HG03280 (cell line): ENCODE data around the gene RXYLT1.
"Not testable (repeated sequence)": the region's sequence is repeated elsewhere in the genome, so short reads cannot be mapped to it uniquely, and the experiment has no call there.

Experiments used
- ATAC-seq: cut with Tn5 transposase; IDR thresholded peaks from one replicate; pipeline ENCODE4 v1.9.1; 2021; ENCODE audit warnings: mild to moderate bottlenecking, moderate library complexity; ENCODE audit not compliant: unreplicated experiment

Gene RXYLT1

DNA sequence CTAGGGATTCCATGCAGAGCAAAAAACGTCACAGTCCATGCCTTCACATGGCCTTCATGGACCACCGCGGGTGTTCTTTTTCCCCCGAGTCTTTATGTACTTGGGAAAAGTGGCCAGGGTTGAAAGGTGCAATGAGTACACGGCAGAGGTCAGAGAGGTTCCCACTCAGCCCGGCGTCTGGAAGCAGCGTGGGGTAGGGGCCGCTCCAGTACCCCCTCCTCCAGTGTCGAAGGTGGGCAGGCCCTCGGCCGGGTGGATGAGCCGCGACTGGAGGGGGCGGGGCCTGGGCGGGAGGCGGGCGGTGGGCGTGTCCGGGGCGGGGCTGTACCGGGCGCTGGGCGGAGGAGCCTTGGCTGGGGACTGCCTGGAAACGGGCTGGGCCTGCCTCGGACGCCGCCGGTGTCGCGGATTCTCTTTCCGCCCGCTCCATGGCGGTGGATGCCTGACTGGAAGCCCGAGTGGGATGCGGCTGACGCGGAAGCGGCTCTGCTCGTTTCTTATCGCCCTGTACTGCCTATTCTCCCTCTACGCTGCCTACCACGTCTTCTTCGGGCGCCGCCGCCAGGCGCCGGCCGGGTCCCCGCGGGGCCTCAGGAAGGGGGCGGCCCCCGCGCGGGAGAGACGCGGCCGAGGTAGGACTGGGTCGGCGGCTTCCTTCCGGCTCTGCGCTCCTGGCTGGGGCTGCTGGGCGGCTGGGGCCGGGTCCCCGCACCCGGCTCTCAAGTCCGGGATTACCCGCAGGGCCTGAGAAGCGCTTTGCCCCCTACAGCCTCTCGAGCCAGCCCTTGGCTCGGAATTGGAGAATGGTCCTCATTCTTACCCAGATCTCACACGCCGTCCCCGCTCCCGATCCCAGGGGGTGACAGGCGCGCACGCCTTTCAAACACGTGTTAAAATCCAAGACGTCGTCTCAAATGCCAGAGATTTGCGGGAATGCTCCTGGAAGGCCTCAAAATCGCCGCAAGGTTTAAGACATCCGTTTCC, at the start of gene RXYLT1:
RXYLT1 (plus strand) TSS at position 412 of the 984 bp plus-strand sequence; CDS start at position 464, 52 bp downstream.
- peak; percentile 94 for ATAC-seq

DNA sequence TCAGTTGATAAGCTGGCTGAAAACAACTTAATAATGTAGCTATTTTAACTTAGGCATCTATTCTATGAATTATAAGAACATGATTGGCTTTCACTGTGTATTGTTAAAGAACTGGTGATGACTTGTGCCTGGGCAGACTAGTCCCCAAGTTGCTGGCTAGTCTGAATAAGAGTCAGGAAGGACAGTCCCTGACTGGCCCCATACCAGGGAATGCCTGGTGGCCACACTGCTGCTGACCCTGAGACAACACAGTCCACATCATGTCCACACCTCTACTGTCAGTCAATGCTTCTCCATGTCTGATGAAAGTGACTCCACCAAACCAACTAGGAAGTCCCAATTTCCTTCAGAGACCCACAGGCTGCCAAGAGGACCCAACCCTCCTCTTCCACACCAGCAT, 46.9 kb upstream of the RXYLT1 start:
- ATAC-seq = not testable (repeated sequence)

DNA sequence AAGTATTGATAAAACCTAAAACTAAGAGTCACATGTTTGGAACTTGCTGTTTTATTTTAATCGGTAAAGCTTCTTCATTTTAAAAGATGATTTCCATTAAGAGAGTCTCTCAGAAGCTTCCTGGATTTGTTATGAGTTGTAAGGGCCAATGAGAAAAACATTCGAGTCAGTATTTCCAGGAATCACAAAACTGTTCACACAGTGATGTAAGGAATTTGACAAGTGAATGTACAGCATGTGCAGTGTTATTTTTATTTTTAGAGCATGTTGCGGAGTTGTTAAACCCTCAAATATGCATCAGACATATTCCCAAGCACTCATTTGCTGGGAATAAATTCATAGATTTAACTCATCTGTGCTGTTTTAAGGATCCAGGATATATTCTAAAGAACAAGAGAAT, 46.1 kb upstream of the RXYLT1 start:
- ATAC-seq = not testable (repeated sequence)

DNA sequence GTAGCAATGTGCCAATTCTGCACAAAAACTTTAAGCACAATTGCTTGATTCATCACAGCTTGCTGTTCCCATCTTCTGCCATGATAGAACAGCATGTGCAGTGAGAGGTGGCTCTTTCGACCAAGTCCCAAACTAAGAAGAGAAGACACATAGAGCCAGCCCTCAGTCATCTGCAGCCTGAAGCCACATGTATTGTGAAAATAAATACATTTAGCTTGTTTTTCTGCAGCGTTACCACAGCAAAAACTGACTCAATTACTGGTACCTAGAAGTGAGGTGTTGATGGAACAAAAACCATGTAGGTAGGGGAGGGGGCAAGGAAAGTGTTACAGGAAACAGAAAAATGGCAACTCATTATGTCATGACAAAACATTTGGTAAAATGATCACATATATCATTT, 39.2 kb upstream of the RXYLT1 start:
- ATAC-seq = not testable (repeated sequence)

DNA sequence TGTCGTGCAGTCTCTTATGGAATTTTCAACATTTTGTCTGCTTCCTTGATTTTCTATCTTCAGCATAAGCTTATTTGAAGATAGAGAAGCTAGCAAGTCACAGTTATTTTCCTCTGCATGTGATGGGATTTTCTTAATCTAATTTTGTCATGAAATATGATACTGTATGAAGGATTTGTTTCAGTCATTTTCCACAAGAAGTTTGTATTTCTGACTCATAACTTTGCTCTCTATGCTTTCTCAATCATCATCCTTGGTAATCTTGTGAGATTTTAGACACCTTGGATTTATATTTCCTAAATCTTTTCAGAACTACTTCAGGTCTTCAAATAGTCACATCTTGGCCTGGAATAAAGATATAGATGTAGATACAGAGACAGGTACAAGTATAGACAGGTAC, 38.3 kb upstream of the RXYLT1 start:
- not testable (repeated sequence) for ATAC-seq

- not testable (repeated sequence) for ATAC-seq
These were observed 35.6 kb upstream of the RXYLT1 start for GRCh38 chr12:63744110-63744509.

DNA sequence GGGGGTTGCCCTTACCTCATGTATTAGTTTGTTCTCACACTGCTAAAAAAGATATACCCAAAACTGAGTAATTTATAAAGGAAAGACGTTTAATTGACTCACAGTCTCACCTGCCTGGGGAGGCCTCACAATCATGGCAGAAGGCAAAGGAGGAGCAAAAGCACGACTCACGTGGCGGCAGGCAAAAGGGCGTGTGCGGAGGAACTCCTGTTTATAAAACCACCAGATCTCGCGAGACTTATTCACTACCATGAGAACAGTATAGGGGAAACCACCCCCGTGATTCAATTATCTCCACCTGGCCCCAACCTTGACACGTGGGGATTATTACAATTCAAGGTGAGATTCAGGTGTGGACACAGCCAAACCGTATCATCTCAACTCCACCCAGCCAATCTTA, 33.2 kb upstream of the RXYLT1 start:
- not testable (repeated sequence) for ATAC-seq

GRCh38 chr12:63747136-63747535, 32.6 kb upstream of the RXYLT1 start:
- not testable (repeated sequence) for ATAC-seq

GRCh38 chr12:63747553-63747952, 32.2 kb upstream of the RXYLT1 start:
- ATAC-seq = no peak

- ATAC-seq = no peak
These were observed 27.4 kb upstream of the RXYLT1 start for GRCh38 chr12:63752283-63752682.

GRCh38 chr12:63752841-63753240, 26.9 kb upstream of the RXYLT1 start:
- ATAC-seq = no peak

GRCh38 chr12:63753743-63754142, 26.0 kb upstream of the RXYLT1 start:
- no peak for ATAC-seq

DNA sequence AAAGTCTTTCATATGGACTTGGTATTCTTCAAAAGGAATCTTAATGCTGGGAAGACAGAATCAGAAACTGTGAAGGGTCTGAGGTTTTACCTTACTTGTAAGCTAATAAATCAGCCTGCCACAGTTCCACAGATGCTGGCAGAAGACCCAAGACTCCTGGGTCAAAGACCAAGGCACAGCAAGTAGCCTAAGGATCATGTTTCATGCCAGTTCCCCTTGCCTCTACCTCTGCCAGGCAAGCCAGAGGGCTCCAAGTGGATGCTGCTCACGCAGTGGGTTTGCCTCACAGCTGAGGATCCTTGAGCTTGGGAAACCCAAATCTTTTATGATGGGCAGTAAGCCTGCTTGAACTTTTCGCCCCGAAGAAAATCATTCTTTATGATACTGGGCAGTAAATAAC, 15.2 kb upstream of the RXYLT1 start:
- no peak for ATAC-seq

DNA sequence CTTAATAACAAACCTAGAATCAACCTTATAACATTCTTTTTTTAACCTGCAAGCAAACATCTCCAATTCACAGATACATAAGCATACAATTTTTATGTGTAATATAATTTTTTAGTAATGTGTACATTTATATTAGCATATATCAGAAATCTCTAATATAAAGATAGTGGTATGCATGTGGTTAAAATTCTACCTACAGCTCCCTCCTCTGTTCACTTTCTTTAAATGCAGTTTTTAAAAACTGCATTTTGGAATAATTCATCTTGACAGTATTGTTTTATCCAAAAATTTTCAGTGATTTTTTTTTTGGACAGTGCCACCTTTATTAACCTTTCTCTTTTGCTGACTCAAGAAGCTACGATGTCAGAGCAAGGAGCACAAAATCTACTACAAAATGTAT, 13.2 kb upstream of the RXYLT1 start:
- ATAC-seq = no peak

DNA sequence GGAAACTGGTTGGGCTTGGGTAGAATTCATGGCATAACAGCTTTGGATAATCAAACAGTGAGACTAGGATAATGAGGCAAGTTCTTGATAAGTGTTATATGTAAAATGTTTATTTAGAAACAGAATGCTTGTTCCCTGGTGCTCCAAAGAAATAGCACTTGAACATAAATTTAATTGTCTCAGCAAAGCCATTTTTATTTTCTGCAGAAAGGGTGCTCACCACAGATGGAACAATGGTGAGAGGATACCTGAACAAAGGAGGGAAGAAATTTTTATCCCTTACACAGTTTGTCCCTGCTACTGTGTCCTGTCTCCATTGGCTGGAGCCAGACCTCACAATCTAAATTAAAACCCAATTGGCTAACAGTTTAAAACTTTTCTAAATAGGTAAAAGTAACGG, 9.3 kb upstream of the RXYLT1 start:
- ATAC-seq = no peak

DNA sequence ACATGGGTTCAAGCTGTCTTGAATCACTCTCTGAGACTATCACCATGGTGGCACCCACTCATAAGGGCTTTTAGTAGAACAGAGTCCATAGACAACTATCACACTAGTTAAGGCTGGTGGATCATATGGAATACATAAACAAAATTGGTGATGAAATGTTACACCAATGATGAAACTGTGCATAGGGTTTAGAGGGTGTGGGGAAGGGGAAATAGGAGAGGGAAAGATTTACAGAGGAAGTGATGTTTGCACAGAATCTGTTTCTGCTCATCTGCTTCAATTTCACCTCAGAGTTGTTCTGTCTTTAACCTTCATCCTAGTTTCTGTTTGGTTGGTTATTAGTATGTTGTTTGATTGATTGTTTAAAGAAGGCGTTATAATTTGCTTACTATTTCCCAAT, 2.4 kb upstream of the RXYLT1 start:
- no peak for ATAC-seq

DNA sequence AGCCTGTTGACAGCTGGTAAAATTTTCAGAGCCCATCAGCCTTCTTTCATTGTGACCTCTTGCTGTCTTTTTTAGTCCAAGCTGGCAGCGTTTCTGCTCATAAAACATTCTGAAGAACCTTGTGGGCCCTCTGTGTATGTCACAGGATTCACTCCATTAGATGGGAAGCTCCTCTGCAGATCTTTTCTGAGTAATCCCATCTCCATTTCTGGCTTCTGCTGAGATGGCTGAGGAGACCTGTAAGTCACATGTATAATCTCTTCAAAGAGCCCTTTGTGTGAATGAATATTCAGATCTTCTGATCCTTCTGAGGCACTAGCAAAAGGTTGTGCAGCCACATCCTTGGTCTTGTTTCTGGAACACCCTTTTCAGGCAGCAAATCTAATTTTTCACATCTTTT, 2.8 kb downstream of the RXYLT1 start:
- ATAC-seq = no peak

DNA sequence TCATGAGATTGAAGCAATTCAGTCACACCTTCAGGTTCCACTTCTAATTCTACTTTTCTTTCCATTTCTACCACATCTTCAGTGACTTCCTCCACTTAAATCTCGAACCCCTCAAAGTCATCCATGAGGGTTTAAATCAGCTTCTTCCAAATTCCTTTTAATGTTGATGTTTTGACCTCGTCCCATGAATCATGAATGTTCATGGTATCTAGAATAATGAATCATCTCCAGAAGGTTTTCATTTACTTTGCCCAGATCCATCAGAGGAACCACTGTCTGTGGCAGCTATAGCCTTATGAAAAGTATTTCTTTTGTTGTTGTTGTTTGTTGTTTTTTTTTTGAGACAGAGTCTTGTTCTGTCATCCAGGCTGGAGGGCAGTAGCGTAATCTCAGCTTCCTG, 7.6 kb downstream of the RXYLT1 start:
- ATAC-seq = no peak

DNA sequence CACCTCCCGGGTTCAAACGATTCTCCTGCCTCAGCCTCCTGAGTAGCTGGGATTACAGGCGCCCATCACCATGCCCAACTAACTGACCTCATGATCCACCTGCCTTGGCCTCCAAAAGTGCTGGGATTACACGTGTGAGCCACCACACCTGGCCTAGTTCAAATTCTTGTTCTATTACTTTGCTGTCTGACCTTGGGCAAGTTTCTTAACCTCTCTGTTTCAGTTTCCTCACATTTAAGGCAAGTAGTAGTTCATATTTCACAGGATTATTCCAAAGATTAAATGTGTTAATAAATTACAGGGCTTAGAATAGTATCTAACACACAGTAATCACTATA, 10.9 kb downstream of the RXYLT1 start:
- no peak for ATAC-seq

DNA sequence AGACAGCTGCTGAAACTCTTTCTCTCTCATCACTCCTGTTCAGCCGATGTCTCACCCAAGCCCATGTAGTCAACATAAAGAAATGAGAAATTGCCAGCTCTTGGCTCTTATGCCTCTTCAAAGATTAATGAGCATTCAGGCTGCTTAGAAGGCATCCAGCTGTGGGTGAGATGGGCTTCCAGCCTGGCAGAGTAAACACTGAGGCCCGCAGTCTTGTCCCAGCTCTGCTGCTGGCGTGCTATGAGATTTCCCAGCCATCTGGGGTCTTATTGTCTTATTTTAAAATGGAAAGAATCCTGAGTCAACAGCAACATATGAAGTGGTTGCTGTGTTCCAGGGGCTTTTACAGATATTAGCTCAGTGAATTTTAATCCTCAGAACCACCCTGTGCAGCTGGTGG, 12.6 kb downstream of the RXYLT1 start:
- ATAC-seq = no peak

DNA sequence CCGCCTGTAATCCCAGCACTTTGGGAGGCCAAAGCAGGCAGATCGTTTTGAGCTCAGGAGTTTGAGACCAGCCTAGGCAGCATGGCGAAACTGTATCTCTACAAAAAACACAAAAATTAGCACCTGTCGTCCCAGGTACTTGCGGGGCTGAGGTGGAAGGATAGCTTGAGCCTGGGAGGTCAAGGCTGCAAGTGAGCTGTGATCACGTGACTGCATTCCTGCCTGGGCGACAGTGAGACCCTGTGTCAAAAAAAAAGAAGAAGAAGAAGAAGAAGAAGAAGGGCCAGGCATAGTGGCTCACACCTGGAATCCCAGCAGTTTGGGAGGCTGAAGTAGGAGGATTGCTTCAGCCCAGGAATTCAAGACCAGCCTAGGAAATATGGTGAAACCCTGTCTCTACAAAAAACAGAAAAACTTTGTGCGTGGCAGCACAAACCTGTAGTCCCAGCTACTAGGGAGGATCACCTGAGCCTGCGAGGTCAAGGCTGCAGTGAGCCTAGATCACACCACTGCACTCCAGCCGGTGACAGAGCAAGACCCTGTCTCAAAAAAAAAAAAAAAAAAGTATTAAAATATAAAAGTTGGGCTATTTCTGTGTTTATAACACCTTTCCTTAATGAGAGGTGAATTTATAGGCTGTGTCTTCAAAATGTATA, 15.5 kb downstream of the RXYLT1 start:
- ATAC-seq = no peak

DNA sequence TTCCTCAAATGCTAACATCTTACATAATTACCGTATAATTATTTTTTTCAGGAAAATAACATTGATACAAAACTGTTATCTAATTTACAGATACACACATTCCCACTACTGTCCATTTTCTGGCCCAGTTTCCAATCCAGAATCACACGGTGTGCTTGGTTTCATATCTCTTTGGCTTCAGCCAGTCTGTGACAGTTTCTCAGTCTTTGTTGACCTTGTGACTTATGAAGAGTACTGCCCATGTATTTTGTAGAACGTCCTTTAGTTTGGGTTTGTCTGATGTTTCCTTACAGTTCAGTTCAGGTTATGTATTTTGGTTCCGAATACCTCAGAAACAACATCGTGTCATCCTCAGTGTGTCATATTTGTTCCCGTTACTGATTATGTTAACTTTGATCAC, 16.2 kb downstream of the RXYLT1 start:
- no peak for ATAC-seq
